Fibroblast of lung (primary cell): Measurements from ENCODE around the gene ADI1. TPM values are rescaled to one million over a fixed set of nuclear protein-coding genes. Genes with fewer than 3 reads are reported as not detected.

Experiments used
- DNase-seq, 2 donors: peaks; one replicate each; pipeline versions ENCODE4 v3.0.0 to v3.0.0-alpha.2; 2010; ENCODE audit warnings: low read depth in 2 of 2
- H2AFZ ChIP-seq: 2 replicates; pipeline ENCODE4 v1.5.1; 2012; ENCODE audit warnings: low read length, control low read depth, inconsistent platforms
- H3K27ac ChIP-seq: 2 replicates; pipeline ENCODE4 v1.5.1; 2011; ENCODE audit warnings: low read length, control low read depth; ENCODE audit not compliant: insufficient read depth
- H3K27me3 ChIP-seq: 2 replicates; pipeline ENCODE4 v1.5.1; 2011; ENCODE audit warnings: mild to moderate bottlenecking, low read length; ENCODE audit not compliant: control insufficient read depth, insufficient read depth
- H3K36me3 ChIP-seq: 2 replicates; pipeline ENCODE4 v1.5.1; 2011; ENCODE audit warnings: low read length; ENCODE audit not compliant: control insufficient read depth, insufficient read depth
- H3K4me1 ChIP-seq: 2 replicates; pipeline ENCODE4 v1.5.1; 2011; ENCODE audit warnings: low read length; ENCODE audit not compliant: control insufficient read depth, insufficient read depth; ENCODE audit errors: extremely low read depth
- H3K4me2 ChIP-seq: 2 replicates; pipeline ENCODE4 v1.5.1; 2011; ENCODE audit warnings: low read length, control low read depth; ENCODE audit not compliant: insufficient read depth; ENCODE audit errors: extremely low read depth
- H3K4me3 ChIP-seq, 4 experiments: fragments of 200-600 bp in 1 of 4; sonication (generic) in 1 of 4; replicated peaks in 1 of 4; 2 replicates each; pipeline ENCODE4 v1.5.1; 2011 to 2016; ENCODE audit warnings: low read length in 4 of 4, low read depth in 3 of 4, mild to moderate bottlenecking in 3 of 4, control low read depth in 2 of 4, inconsistent platforms in 1 of 4, mixed read lengths in 1 of 4; ENCODE audit not compliant: insufficient read depth in 1 of 4; ENCODE audit errors: control extremely low read depth in 1 of 4
- H3K79me2 ChIP-seq: 2 replicates; pipeline ENCODE4 v1.5.1; 2012; ENCODE audit warnings: mild to moderate bottlenecking, low read length, inconsistent platforms; ENCODE audit not compliant: control insufficient read depth, insufficient read depth
- H3K9ac ChIP-seq: 2 replicates; pipeline ENCODE4 v1.5.1; 2011; ENCODE audit warnings: mild to moderate bottlenecking, low read length, control low read depth; ENCODE audit not compliant: insufficient read depth
- H3K9me3 ChIP-seq: 2 replicates; pipeline ENCODE4 v1.5.1; 2012; ENCODE audit warnings: low read depth, low read length; ENCODE audit not compliant: control insufficient read depth, insufficient read depth
- H4K20me1 ChIP-seq: 2 replicates; pipeline ENCODE4 v1.5.1; 2011; ENCODE audit warnings: low read length; ENCODE audit not compliant: control insufficient read depth, insufficient read depth; ENCODE audit errors: extremely low read depth
- EZH2 ChIP-seq: IDR thresholded peaks from 2 replicates; pipeline ENCODE4 v1.5.1; 2012; ENCODE audit warnings: low read length, control low read depth, mild to moderate bottlenecking; ENCODE audit errors: missing control alignments
- polyA plus RNA-seq, 2 donors: library from polyadenylated mRNA; depleted of rRNA in 1 of 2; stranded (reverse) in 1 of 2; unstranded in 1 of 2; fragments of >200 nt; gene quantifications; 2 replicates each; pipeline ENCODE4 v1.2.1, GENCODE V29; 2011 to 2012; ENCODE audit warnings: missing spikeins in 1 of 2
- total RNA-seq: library from RNA; depleted of rRNA; stranded (reverse); fragments of >200 nt; gene quantifications from 2 replicates; pipeline ENCODE4 v1.2.1, GENCODE V29; 2014
- TF ChIP-seq, protein P1 (sequence below), 2 donors: IDR thresholded peaks in 1 of 2; conservative IDR thresholded peaks in 1 of 2; 1 replicate in 1 of 2; 2 replicates in 1 of 2; pipeline ENCODE4 v1.5.1; 2011 to 2012; ENCODE audit warnings: low read length in 2 of 2, control low read depth in 1 of 2, inconsistent platforms in 1 of 2, low read depth in 1 of 2, mild to moderate bottlenecking in 1 of 2

ADI1 gene
- total and polyA plus RNA-seq, 2 donors (not counting 1 experiment from before 2014, with no cell fraction given), result 41.9 to 69.3 TPM

DNA sequence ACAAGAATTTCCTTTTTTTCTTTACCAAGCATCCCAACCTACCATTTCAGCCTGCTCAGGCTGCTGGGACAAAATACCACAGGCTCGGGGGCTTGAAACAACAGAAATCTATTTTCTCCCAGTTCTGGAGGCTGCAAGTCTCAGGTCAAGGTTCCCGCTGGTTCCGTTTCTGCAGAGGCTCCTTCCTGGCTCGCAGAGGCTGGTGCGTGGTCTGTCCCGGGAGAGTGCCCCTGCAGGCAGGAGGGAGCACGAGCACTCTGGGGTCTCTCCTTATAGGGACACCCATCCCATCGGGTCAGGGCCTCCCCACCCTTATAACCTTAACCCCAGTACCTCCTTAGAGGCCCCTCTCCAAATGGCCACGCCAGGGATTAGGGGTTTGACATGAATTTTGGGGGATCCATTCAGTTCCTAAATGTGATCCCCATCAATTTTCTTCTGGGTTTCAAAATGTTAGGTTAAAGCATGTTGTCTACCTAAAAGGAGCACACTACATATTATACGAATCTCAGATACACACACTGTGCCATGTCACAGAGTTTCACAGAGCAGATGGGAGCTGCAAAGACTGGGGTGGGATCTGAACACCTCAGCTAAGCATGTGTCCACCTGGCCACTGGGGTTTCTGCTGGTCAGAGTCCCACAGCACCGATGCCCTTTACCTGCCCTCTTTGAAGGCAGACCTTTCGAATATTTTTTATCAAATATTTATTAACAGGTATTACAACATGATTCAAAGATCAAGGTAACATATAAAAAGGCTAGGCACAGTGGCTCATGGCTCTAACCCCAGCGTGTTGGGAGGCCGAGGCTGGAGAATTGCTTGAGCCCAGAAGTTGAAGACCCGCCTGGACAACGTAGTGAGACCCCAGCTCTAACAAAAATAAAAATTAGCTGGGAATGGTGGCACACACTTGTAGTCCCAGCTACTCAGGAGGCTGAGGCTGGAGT is 17.6 kb upstream of the ADI1 start:
- H3K9me3 ChIP-seq, result no peaks in the 10 kb centered on the region
- TF ChIP-seq, protein P1, sequence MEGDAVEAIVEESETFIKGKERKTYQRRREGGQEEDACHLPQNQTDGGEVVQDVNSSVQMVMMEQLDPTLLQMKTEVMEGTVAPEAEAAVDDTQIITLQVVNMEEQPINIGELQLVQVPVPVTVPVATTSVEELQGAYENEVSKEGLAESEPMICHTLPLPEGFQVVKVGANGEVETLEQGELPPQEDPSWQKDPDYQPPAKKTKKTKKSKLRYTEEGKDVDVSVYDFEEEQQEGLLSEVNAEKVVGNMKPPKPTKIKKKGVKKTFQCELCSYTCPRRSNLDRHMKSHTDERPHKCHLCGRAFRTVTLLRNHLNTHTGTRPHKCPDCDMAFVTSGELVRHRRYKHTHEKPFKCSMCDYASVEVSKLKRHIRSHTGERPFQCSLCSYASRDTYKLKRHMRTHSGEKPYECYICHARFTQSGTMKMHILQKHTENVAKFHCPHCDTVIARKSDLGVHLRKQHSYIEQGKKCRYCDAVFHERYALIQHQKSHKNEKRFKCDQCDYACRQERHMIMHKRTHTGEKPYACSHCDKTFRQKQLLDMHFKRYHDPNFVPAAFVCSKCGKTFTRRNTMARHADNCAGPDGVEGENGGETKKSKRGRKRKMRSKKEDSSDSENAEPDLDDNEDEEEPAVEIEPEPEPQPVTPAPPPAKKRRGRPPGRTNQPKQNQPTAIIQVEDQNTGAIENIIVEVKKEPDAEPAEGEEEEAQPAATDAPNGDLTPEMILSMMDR (conservative IDR thresholded peaks at IDR 0.05 in 1 of 2, IDR thresholded peaks at IDR 0.05 in 1 of 2; ENCODE audit: low read depth in 1 of 2, low read length in 2 of 2), result peak; percentile 58 to 65
- no peak for TF ChIP-seq EZH2
- H3K4me3 ChIP-seq, result peak overlapping the region; percentile 21 to 59 (median 45)
- peak overlapping the region; percentile 98 for H3K27ac ChIP-seq
- H3K4me2 ChIP-seq, result peak overlapping the region; percentile 84
- H3K9ac ChIP-seq, result peak overlapping the region; percentile 78
- H3K79me2 ChIP-seq, result no peaks in the 10 kb centered on the region
- H2AFZ ChIP-seq, result peak overlapping the region; percentile 37
- no peaks in the 10 kb centered on the region for H4K20me1 ChIP-seq
- no peaks in the 10 kb centered on the region for H3K27me3 ChIP-seq
- H3K4me1 ChIP-seq, result peaks cover 15% of the 10 kb centered on the region
- H3K36me3 ChIP-seq, result peaks cover 6% of the 10 kb centered on the region
- DNase-seq, result peak; percentile 57 to 62

DNA sequence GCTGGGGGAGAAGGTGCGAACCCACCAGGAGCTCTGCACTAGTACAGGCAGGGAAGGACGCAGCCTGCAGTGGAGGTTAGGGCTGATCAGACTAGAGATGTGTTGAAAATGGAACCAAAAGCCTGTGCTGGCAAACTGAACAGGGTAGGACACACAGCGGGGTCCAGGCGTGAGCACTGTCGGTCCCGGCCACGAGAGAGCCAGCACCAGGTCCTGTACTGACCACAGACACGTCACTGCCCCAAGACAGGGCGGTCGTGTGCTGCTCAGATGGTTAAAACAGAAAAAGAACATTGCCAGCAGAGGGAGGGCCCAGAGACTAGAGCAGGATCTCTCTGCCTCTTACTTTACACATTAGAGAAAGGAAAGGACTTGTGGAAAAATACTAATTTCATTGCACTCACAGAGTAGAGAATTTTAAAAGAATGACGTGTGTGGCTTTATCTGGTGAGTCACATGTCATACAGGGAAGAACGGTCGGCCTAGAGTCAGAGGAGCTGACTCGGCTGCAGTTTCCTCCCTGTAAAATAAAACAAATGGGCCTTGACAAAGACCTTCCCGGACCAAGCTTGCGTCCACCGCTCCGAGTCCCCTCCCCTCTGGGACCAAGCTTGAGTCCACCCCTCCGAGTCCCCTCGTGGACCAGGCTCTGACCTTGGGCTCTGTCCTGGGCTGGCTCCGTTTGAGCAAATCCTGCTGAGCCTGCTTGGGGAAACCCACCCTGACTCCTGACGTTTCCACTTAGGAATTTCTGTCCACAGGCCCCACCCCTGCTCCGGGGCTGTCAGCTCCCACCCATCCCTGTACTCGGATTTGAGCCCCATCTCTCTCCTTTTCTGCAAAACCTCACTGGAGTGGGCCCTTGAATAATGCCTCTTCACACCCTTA is 16.7 kb upstream of the ADI1 start:
- peaks cover 6% of the 10 kb centered on the region for H3K36me3 ChIP-seq
- H2AFZ ChIP-seq, result peak overlapping the region; percentile 76
- peak overlapping the region; percentile 21 to 59 (median 45) for H3K4me3 ChIP-seq
- H3K4me2 ChIP-seq, result peak overlapping the region; percentile 84
- no peaks in the 10 kb centered on the region for H3K9me3 ChIP-seq
- peaks cover 15% of the 10 kb centered on the region for H3K4me1 ChIP-seq
- H3K79me2 ChIP-seq, result no peaks in the 10 kb centered on the region
- H3K9ac ChIP-seq, result peak overlapping the region; percentile 78
- no peaks in the 10 kb centered on the region for H4K20me1 ChIP-seq
- peak; percentile 93 to 94 for DNase-seq
- H3K27ac ChIP-seq, result peak overlapping the region; percentile 98
- TF ChIP-seq EZH2, result no peak
- TF ChIP-seq, protein P1 (conservative IDR thresholded peaks at IDR 0.05 in 1 of 2, IDR thresholded peaks at IDR 0.05 in 1 of 2; ENCODE audit: low read depth in 1 of 2, low read length in 2 of 2), result peak; percentile 34 to 35
- no peaks in the 10 kb centered on the region for H3K27me3 ChIP-seq

DNA sequence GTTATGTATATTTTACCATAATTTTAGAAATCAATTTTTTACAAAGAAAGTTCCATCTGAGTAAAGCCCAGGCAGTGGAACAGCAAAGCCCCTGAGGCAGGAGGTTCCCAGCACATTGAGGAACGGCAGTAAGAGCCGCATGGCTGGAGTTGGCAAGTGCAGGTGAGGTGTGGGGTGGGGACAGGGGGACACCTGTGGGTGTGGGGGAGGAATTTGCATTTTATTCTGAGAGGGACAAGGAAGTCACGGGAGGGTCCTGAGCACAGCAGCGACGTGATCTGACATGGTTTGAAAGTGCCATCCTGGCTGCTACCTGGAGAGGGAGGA is 16.1 kb upstream of the ADI1 start:
- Histone ChIP-seq H3K9ac (peak overlapping the region; percentile 78), H3K4me2 (peak overlapping the region; percentile 84), H4K20me1 (no peaks in the 10 kb centered on the region), H3K79me2 (no peaks in the 10 kb centered on the region), H3K4me1 (peaks cover 15% of the 10 kb centered on the region), H3K9me3 (no peaks in the 10 kb centered on the region), H3K27me3 (no peaks in the 10 kb centered on the region), H3K36me3 (peaks cover 6% of the 10 kb centered on the region), H2AFZ (peak overlapping the region; percentile 30), H3K4me3 (peak overlapping the region in 3 of 4 experiments; percentile 27 to 59 (median 52)), H3K27ac (peak overlapping the region; percentile 98)
- TF ChIP-seq, protein P1 (conservative IDR thresholded peaks at IDR 0.05 in 1 of 2, IDR thresholded peaks at IDR 0.05 in 1 of 2; ENCODE audit: low read depth in 1 of 2, low read length in 2 of 2), result no peak
- TF ChIP-seq EZH2, result no peak
- no peak for DNase-seq
